Testis (tissue), 3 donors: ENCODE results near the gene MED27. TPM values are rescaled to one million over a fixed set of nuclear protein-coding genes. Genes with fewer than 3 reads are reported as not detected.
"Not testable (repeated sequence)": the region's sequence is repeated elsewhere in the genome, so short reads cannot be mapped to it uniquely, and the experiment has no call there.

ENCODE experiments used
- DNase-seq: peaks from one replicate; pipeline ENCODE4 v3.0.0-alpha.2; 2019
- H3K27ac ChIP-seq, 2 donors: fragments of 200-600 bp; sonication (generic); one replicate each; pipeline ENCODE4 v1.5.1; 2019
- H3K27me3 ChIP-seq: fragments of 200-600 bp; sonication (generic); one replicate; pipeline ENCODE4 v1.5.1; 2019
- H3K36me3 ChIP-seq: fragments of 200-600 bp; sonication (generic); one replicate; pipeline ENCODE4 v1.5.1; 2017; ENCODE audit warnings: low read depth; ENCODE audit errors: missing control alignments
- H3K4me1 ChIP-seq: fragments of 200-600 bp; sonication (generic); one replicate; pipeline ENCODE4 v1.5.1; 2019
- H3K4me3 ChIP-seq, 2 donors: fragments of 200-600 bp; sonication (generic); one replicate each; pipeline ENCODE4 v1.5.1; 2017 to 2019
- H3K9me3 ChIP-seq: fragments of 200-600 bp; sonication (generic); one replicate; pipeline ENCODE4 v1.5.1; 2017
- CTCF ChIP-seq, 3 experiments: fragments of 450-650 bp in 2 of 3; fragments of 200-600 bp in 1 of 3; sonication (generic) in 1 of 3; IDR thresholded peaks; one replicate each; pipeline ENCODE4 v1.5.1; 2016 to 2019; ENCODE audit warnings: antibody characterized with exemption in 3 of 3, mild to moderate bottlenecking in 2 of 3, moderate library complexity in 1 of 3
- POLR2A ChIP-seq: fragments of 450-650 bp; IDR thresholded peaks from one replicate; pipeline ENCODE4 v1.6.1; 2017; ENCODE audit warnings: antibody characterized with exemption, mild to moderate bottlenecking, moderate library complexity
- WGBS, 2 donors: methylation state at CpG; one replicate each; pipeline ENCODE4 v1.1.5; 2018; 5-methylcytosine and 5-hydroxymethylcytosine counted together
- intact Hi-C: fragments of 100-400 bp; cut with DNase I; formaldehyde crosslinking; loops from one replicate; pipeline ENCODE4 v1.15.1; 2023; ENCODE audit warnings: low total_unique reads
- polyA plus RNA-seq: library from polyadenylated mRNA; stranded (reverse); fragments of 350-450 nt; fragmentation: Illumina TruSeq; extraction: RNeasy Lipid Tissue Mini Kit (QIAGEN cat#74804); gene quantifications from one replicate; pipeline ENCODE4 v1.2.3, GENCODE V29; 2014; ENCODE audit warnings: low read depth, low replicate concordance; ENCODE audit not compliant: insufficient read depth
- total RNA-seq, 2 donors: library from RNA; depleted of rRNA; stranded (reverse); fragments of >200 nt; gene quantifications; one replicate each; pipeline ENCODE4 v1.2.3, GENCODE V29; 2016

The MED27 gene
- total and polyA plus RNA-seq, 3 donors from 2014 or later, result 30.7 to 45.0 (median 33.7) TPM

GRCh38 chr9:132015866-132016265, 63.8 kb downstream of the MED27 start:
- intact Hi-C loops, result no loop called here
- 92 to 94% methylated on average over 3 of the region's 3 CpGs for WGBS, 2 donors
- H3K9me3 ChIP-seq, result no peaks in the 10 kb centered on the region
- no peaks in the 10 kb centered on the region for H3K27me3 ChIP-seq
- no peaks in the 10 kb centered on the region for H3K36me3 ChIP-seq
- no peak for TF ChIP-seq CTCF (IDR thresholded peaks at IDR 0.05)
- TF ChIP-seq POLR2A, result no peak
- peaks cover 25% of the 10 kb centered on the region for H3K4me1 ChIP-seq
- H3K4me3 ChIP-seq, result no peak overlapping the region
- no peak for DNase-seq
- H3K27ac ChIP-seq, result no peak overlapping the region

- Histone ChIP-seq H3K4me3 (no peak overlapping the region), H3K9me3 (no peaks in the 10 kb centered on the region), H3K27ac (peak overlapping the region; percentile 11 to 38), H3K27me3 (no peaks in the 10 kb centered on the region), H3K4me1 (peaks cover 15% of the 10 kb centered on the region), H3K36me3 (no peaks in the 10 kb centered on the region)
- WGBS, 2 donors, result 33 to 51% methylated on average over 4 of the region's 4 CpGs
- DNase-seq, result no peak
- intact Hi-C loops, result no loop called here
- no peak for TF ChIP-seq POLR2A
- no peak for TF ChIP-seq CTCF (IDR thresholded peaks at IDR 0.05)
Measured at GRCh38 chr9:132014218-132014805, 65.4 kb downstream of the MED27 start.

GRCh38 chr9:132012704-132013357, 66.8 kb downstream of the MED27 start:
- Histone ChIP-seq H3K4me1 (peaks cover 6% of the 10 kb centered on the region), H3K4me3 (no peak overlapping the region), H3K9me3 (no peaks in the 10 kb centered on the region), H3K27me3 (no peaks in the 10 kb centered on the region), H3K36me3 (no peaks in the 10 kb centered on the region), H3K27ac (no peak overlapping the region)
- intact Hi-C loops, result no loop called here
- WGBS, 2 donors, result 82 to 93% methylated on average over 7 of the region's 7 CpGs
- TF ChIP-seq POLR2A, result no peak
- no peak for TF ChIP-seq CTCF (IDR thresholded peaks at IDR 0.05)
- DNase-seq, result no peak

- no peak for DNase-seq
- no peak for TF ChIP-seq CTCF (IDR thresholded peaks at IDR 0.05)
- no peak for TF ChIP-seq POLR2A
- peaks cover 6% of the 10 kb centered on the region for H3K4me1 ChIP-seq
- no peaks in the 10 kb centered on the region for H3K27me3 ChIP-seq
- intact Hi-C loops, result no loop called here
- WGBS, 2 donors, result 91 to 92% methylated on average over 3 of the region's 3 CpGs
- H3K9me3 ChIP-seq, result no peaks in the 10 kb centered on the region
- H3K36me3 ChIP-seq, result no peaks in the 10 kb centered on the region
- H3K27ac ChIP-seq, result no peak overlapping the region
- no peak overlapping the region for H3K4me3 ChIP-seq
Measured at GRCh38 chr9:132011896-132012295, 67.8 kb downstream of the MED27 start.

DNA sequence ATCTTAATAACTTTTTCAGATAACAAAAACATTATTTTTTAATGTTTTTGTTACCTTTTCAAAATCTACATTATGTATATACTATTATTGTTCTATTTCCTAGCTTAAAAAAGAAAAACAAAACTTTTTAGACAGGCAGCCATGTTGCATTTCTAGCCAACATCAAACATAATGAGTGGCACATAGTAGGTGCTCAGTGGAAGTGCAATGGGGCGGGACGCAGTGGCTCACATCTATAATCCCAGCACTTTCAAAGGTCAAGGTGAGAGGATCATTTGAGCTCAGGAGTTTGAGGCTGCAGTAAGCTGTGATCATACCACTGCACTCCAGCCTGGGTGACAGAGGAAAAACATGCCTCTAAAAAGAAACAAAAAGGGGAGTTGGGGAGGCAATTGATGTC, 68.4 kb downstream of the MED27 start:
- Histone ChIP-seq H3K27me3 (no peaks in the 10 kb centered on the region), H3K4me1 (peaks cover 6% of the 10 kb centered on the region), H3K36me3 (no peaks in the 10 kb centered on the region), H3K9me3 (no peaks in the 10 kb centered on the region), H3K4me3 (no peak overlapping the region), H3K27ac (no peak overlapping the region)
- no peak for DNase-seq
- TF ChIP-seq POLR2A (no peak), CTCF (IDR thresholded peaks at IDR 0.05) (no peak)
- intact Hi-C loops, result no loop called here
- WGBS, 2 donors, result 92 to 95% methylated on average over 2 of the region's 2 CpGs

DNA sequence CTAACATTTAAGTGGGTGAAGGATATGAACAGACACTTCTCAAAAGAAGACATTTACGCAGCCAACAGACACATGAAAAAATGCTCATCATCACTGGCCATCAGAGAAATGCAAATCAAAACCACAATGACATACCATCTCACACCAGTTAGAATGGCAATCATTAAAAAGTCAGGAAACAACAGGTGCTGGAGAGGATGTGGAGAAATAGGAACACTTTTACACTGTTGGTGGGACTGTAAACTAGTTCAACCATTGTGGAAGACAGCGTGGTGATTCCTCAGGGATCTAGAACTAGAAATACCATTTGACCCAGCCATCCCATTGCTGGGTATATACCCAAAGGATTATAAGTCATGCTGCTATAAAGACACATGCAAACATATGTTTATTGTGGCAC, 69.5 kb downstream of the MED27 start:
- H3K4me3 ChIP-seq, H3K27ac ChIP-seq, H3K4me1 ChIP-seq, DNase-seq, H3K36me3 ChIP-seq, H3K9me3 ChIP-seq, H3K27me3 ChIP-seq, intact Hi-C loops: not testable (repeated sequence)
- 84 to 86% methylated on average over 2 of the region's 2 CpGs for WGBS, 2 donors
